Sigmoid colon (tissue), 4 donors: ENCODE measurements around the gene PCSK5.

ENCODE experiments used
- CTCF ChIP-seq, 4 experiments: fragments of 450-650 bp in 3 of 4; fragments of 200-600 bp in 1 of 4; IDR thresholded peaks; one replicate each; pipeline ENCODE4 v1.5.1; 2016 to 2019; ENCODE audit warnings: antibody characterized with exemption in 4 of 4, mild to moderate bottlenecking in 3 of 4, moderate library complexity in 2 of 4
- EP300 ChIP-seq, 4 donors: sonication (generic); formaldehyde crosslinking; IDR thresholded peaks; one replicate each; pipeline ENCODE4 v1.6.1; 2017; ENCODE audit warnings: antibody characterized with exemption in 4 of 4
- POLR2A ChIP-seq, 2 donors: fragments of 450-650 bp; IDR thresholded peaks; one replicate each; pipeline ENCODE4 v1.6.1; 2016; ENCODE audit warnings: antibody characterized with exemption in 2 of 2, mild to moderate bottlenecking in 2 of 2, moderate library complexity in 2 of 2

- no peak for TF ChIP-seq CTCF (IDR thresholded peaks at IDR 0.05)
- TF ChIP-seq POLR2A (IDR thresholded peaks at IDR 0.05) = no peak
- no peak for TF ChIP-seq EP300 (IDR thresholded peaks at IDR 0.05)
Measured at GRCh38 chr9:75993434-75993833, 103.0 kb downstream of the PCSK5 start.
